Activated CD4-positive, alpha-beta T cell treated with anti-CD3 and anti-CD28 coated beads for 24 hours (primary cell): ENCODE results near the gene MAML2.
"Not testable (repeated sequence)": the region's sequence is repeated elsewhere in the genome, so short reads cannot be mapped to it uniquely, and the experiment has no call there.

Experiments used
- DNase-seq, 2 donors: peaks; one replicate each; pipeline ENCODE4 v3.0.0-alpha.2; 2020; ENCODE audit warnings: low read depth in 2 of 2

Gene MAML2

DNA sequence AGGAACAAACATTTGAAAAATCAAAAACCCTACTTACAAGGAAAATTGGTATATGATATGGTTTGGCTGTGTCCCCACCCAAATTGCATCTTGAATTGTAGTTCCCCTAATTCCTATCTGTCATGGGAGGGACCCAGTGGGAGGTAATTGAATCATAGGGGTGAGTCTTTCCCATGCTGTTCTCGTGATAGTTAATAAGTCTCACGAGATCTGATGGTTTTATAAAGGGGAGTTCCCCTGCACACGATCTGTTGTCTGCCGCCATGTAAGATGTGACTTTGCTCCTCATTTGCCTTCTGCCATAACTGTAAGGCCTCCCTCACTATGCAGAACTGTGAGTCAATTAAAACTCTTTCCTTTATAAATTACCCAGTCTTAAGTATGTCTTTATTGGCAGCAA lies 74.5 kb downstream of the MAML2 start:
- not testable (repeated sequence) for DNase-seq

DNA sequence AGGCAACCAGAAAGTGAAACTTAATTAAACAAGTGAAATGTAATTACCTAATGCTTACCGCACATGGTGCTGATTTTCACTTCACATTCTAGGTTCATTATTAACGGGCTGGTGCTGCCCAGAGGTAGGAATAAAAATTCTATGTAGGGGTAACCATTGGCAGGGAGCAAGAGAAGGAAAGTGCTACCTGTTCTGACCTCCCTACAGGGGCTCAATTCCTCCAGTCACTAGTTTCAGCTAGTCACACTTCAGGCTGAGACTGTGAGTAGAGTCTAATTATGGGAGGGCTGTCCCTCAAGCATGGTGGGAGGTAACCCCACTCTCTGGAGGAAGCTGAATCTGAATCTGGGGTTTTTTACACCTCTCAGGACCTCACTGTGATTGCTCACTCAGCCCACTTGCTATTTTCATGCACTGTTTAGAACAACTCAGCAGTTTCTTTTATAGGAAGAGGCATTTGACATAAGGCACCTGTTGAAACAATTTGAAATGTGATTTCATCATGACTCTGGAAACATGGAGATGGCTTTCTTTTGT lies 75.4 kb downstream of the MAML2 start:
- peak in 1 of 2 donors; percentile 43 for DNase-seq

DNA sequence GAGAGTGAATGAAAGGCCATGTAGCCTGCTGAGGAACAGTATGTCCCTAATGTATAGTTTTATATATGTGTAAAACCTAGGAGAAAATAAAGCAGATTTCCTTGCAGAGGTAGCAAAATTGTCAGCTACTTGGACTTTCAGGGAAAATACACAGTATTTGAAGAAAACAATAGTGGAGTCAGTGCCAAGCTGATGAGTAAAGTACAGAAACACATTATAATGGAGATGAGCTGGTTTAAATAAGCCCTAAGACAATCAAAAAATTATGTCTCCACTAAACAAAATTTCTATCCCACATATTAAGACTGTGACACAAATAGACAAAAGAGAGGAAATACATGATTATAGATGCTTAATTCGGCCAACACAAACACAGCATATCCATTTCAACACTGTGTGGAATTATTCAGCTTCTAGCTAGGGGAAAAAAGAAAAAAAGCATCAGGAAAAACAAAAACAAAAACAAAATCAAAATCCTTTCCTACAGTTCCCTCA lies 75.9 kb downstream of the MAML2 start:
- no peak for DNase-seq

DNA sequence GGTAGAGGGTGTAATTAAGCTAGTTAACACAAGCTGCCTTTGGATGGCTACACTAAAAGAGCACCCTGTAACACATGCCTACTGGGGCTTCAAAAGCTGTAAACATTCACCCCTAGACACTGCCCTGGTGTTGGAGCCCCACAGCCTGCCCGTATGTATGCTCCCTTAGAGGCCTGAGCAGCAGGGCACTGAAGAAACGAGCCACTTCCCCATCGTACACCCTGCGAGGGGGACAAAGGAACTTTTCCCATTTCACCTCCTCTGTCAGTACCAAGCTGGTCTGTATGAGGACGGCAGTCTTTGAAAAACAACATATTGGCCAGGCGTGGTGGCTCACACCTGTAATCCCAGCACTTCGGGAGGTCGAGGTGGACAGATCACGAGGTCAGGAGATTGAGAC lies 77.0 kb downstream of the MAML2 start:
- DNase-seq, result no peak

DNA sequence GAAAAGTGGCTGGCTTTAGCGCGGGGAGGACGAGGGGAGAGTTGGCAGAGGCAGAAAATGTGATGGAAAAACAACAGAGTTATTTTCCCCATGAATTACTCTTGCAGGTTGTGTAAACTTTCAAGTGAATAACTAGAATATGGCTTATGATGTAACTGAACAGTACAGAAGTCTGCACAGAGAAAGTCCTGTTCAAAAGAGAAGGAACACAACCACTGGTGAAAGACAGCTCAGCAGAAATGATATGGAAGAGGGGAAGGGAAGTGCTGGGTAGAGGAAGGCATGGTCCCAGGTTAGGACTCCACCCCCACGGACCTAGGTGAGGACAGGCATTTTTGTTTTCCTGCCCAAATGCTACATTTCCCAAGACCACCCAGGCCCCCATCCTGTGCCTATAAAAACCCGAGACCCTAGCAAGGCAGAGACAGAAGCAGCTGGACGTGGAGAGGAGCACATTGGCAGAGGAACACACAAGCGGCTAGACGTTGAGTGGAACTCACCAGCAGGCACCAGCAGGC lies 77.7 kb downstream of the MAML2 start:
- no peak for DNase-seq

DNA sequence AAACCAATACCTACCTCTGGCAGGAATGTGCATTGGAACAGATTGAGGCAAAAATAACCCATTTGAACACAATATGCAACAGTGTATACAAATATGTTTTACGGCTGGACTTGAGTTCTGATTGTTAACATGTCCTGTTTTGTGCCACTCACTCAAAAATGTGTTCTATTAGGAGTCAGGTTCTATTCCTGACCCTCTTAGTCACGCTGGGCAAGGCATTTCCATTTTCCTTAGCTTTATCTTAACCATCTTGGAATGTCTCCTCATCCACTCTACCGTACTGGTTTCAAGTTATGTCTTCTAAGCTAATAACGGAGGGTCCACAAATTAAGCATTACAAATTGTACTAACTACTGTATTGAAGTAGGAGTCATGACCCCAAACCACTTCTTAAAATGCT lies 78.6 kb downstream of the MAML2 start:
- no peak for DNase-seq

DNA sequence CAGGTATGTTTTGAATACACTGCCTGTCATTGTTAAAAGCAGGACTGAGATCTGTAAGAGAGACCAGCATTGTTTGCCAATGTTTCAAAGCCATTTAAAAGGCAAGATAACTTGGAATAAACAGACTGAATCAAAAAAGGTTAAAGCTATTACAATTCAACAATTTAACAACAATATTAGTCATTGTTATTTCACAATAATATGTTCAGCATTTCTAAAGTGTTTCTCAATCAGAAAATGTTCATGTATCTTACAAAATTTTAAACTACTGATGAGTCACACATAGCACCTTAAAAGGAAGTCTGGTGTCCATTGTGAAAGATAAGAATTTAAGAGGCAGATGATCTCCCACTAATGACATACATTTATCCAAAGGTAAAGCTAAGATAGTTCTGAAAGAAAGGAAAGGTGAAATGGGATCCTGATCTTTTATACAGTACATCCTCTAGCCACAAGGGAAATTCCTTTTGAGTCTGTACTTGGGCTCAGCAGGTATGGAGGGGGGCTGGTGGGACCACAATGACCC lies 79.7 kb downstream of the MAML2 start:
- no peak for DNase-seq

DNA sequence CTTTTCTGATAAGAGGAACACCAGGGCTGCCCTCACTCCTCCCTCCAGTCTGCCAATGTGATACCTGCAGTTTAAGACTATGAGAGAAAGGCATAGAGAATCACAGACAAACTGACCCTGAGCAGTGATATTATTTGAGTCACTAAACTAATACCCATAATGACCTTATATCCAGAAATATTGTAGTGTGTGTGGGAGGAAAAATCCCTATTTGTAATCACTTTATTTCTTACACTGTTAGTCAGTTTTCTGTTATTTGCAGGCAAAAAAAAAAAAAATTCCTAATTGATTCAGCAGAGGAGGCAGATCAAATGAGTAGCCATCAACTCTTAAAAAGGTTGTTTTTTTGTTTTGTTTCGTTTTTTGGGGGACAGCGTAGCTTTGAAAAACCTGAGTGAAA lies 82.5 kb downstream of the MAML2 start:
- DNase-seq, result no peak

DNA sequence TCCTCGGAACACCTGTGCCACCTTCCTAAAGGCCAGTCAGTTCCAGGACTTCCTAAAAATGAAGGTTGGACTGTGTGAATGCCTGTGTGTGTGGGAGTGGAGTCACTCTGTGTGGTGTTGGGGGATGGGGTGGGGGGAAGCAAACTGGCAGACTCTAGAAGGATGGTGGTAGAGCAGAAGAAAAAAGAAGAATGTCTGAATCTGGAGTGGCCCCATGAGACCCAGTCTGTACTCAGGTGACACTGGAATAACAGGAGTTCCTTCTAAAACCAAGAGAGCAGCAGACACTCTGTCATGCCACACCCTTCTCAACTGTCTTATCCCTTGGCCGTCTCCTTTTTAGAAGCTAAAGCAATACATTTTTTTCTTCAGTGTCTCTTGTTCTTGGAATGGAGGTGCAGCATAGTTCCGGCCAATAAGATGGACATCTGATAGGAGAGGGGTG lies 82.9 kb downstream of the MAML2 start:
- DNase-seq, result no peak

DNA sequence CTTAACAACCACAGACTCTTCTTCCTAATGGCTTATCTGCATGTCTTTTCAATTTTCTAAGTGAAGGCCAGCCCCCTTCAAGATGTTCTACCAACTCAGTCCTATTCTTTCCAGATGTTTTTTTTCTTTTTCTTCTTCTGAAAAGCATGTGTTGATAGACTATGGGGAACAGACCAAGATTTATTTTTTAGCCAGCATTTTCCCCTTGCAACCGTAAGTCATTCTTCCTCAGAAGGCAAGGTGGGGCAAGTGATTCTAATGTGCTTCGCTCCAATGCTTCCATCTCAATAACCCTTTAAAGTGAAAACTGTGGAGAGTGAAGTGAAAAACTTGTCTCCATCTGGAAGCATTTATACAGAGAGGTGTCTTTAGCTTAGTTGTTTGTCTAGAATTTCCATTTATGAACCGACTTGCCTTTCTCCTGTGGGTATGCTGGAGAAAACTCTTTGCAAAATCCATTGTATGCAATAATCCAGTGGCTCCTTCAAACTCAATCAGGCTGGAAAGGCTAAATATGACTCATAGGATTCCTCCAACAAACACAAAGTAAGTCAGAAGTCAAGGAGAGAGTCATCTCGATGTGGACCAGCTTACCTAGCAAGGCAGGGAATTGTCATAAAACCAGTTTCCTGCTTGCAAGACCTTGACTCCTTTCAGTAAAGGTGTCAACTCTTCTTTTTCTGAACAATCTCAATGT lies 83.7 kb downstream of the MAML2 start:
- no peak for DNase-seq

DNA sequence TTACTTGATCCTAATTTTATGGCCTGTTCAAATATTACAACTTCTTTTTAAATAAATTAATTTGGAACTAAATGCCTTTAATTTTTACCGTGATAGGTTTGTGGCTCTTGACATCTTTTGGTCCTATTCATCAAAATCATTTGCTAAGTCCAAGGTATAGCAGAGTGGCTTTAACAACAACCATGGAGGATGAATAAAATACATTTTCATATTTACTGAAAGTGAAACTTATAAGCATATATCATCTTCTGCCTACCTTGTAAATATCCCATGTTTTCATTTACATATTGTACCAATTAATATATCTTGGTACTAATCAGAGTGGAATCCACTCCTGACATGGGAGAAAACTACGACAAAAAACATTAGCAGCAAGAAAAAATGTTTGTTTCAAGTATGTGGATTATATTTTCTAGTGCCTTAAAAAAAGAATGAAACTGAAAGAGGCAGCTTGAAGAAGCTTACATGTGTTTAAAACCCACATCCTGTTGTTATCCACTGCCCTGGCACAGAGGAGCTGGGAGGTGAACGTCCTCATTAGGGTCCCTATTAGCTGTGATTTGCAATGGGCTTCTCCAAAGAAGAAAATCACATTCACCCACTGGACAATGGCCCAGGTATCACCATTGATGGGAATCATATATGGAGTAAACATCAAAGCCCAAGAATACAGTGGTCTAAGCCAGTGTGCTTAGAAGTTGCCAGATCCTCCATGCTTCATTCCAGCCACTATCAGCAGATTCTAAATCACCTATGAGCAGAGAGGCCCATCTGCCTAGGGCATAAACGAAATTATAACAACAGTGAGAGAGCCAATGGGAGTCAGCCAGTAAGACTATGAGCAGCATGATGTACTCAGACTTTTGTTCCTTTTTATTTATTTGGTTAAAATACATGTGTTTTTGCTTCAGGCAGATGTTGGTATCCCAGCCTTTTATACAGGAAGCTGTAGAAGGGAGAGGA lies 84.7 kb downstream of the MAML2 start:
- DNase-seq, result no peak

DNA sequence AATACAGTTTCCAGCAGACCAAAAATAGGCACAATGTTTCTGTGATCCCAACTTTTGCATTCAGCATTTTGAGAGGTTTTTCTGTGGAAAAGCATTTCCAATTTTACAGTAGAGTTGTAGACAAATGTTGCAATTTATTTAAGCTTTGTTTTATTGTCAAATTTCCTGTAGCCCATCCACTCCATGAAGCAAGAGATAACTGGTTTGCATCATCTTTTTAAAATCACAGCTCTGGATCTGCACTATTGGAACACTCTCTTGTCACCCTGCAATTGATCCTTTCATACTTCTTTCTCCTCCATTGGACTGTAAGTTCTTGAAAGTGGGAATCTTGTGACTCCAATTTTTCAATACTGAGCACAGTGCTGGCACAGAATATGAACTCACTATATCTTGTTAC lies 86.0 kb downstream of the MAML2 start:
- no peak for DNase-seq

DNA sequence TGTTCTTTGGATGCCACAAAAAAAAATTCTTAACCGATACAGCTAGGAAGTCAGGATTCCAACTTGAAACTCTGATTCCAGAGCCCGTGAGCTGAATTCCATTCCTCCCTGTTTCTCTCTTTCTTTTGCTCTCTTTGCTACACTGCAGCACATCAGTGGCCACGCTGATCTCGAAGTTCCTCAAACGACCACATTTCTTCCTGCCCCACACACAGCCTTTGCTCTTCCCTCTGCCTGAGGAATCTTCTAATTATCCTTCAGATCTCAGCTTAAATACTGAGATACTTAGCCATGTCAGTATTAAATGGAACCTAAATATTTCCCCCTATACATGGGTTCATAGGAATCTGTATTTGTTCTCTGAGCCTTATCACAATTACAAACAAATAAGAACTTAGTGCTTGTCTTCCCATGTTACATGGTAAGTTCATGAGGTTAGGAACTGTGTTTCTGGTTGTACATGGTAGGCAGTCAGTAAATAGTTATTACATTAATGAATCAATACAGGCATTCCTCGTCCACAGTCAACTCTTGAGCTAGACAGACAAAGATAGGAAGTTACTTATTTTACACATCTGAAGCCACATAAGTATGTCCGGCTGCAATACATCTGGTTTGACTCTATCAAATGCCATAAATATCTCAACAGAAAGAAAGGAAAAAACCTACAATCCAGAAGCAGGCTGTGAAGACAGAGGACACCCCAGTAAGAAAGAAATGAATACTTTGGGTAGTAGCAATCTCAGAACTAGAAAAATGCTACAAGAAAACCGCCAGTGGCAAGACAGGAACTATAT lies 86.6 kb downstream of the MAML2 start:
- DNase-seq, result no peak

DNA sequence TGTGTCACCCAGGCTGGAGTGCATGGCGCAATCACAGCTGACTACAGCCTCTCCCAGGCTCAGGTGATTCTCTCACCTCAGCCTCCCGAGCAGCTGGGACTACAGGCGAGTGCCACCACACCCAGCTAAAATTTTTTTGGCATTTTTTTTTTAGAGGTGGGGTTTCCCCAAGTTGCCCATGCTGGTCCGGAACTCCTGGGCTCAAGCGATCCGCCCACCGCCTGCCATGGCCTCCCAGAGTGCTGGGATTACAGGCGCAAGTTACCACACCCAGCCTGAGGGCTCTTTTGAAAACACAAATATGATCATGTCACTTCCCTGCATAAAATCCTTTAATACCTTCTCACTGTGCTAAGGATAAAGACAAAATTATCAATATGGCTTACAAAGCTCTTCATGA lies 88.1 kb downstream of the MAML2 start:
- DNase-seq, result no peak

DNA sequence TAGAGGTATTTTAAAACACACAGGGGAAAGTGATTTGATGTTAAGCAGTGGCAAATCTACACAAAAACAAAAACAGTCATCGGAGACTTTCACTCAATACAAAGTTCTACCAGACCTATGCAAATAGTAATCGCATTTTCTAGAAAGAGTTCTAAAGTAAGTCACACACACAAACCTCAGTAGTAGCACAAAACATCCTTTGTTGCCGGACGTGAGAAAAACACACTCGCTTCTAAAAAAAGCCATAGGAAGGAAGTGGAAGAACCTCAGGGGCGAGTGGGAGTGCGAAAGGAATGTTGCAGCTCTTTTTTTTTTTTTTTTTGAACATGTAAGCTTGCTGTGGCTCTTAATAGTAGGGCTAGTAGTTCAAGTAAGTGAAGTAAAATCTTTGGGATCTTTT lies 88.9 kb downstream of the MAML2 start:
- DNase-seq, result no peak

DNA sequence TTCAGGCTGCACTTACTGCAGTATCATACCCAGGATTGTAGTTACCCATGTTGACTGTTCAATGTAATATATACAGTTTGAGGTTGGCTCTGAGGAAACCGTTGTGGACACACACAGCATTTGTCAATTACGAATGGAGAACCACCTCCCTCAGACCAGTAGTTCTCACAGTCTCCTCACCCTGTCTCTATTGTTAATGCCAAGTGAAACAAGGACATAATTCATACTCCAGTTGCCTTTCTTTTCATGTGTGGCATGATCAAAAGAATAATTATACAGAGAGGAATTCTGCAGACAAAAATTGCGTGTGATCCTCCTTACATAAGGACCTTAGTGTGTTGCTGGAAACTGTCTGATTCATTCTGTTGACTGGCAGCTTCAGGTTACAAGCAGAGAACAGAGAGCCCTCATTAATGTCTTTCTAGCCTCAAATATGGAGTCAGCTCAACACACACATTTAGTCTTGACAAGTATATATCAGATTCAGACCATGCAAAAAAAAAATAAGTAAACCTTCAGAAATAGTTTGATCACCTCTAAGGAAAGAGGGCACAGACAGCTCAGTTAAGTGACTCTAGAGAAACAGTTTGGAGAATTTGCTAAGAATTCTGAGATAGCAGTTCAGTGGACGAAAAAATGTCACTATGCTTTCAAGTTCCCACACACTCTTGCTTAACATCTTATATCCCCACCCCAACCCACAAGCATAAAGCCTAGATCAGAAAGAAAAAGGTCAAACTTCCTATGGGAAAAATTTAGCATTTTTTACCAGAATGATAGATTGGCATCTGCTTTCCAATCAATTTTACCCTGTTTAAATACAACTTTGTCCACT lies 96.1 kb downstream of the MAML2 start:
- no peak for DNase-seq

DNA sequence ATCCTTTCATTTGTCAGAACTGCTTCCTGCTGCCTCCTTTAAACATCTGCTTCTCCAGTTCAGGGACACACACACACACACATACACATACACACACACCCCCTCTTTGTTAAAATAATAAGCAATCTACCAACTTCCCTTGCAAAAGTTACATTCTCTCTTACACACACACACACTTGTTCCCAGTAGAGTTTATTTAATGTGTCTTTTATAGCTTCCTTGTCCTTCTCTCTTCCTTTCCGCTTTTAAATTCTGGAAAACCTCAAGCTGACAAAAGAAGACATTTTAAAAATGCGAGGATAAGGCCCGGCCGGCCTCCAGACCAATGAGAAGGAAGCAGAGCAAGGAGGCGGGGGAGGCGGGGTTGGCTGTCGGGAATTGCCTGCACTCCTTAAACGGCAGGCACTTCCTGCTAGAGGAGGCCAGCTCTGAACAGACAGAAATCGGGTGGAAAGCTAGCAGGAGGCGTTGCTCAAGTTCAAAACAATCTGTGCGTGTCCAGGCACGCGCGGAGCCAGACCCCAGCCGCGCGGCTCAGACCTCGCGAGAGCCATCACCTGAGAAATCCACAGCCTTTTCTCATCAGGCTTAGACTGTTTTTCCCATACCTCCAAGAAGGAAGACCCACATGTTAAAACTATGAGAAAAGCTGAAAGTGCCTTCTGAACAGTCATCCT lies 99.9 kb downstream of the MAML2 start:
- DNase-seq, result peak; percentile 54 to 75

DNA sequence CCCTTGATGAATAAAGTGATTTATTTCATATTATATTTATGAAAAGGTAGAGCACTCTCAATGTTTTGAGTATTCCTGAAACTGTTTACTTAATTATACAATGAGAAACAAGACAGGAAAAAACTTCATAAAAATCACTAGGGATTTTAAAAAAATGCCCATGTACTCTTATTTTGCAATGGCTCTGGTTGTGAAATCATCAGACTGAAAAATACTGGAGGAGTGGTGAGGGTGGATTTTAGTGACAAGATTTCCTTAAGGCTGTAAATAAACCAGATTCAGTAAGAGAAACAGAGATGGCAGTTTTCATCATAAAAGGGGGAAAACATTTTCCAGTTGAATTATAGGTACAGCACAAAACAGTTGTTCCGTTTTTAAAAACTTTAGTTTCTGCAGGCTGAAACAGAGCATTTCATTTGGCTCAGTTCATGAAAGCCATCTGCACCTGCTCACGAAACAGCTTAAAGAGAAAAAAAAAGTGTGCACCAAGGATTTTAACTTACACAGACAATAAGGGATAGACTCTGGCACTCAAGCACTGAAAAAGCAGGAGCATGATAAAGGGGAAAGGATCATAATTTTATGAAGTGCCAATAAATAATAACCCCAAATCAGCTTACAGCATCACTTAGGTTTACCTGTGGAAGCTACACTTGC lies 100.7 kb downstream of the MAML2 start:
- no peak for DNase-seq

DNA sequence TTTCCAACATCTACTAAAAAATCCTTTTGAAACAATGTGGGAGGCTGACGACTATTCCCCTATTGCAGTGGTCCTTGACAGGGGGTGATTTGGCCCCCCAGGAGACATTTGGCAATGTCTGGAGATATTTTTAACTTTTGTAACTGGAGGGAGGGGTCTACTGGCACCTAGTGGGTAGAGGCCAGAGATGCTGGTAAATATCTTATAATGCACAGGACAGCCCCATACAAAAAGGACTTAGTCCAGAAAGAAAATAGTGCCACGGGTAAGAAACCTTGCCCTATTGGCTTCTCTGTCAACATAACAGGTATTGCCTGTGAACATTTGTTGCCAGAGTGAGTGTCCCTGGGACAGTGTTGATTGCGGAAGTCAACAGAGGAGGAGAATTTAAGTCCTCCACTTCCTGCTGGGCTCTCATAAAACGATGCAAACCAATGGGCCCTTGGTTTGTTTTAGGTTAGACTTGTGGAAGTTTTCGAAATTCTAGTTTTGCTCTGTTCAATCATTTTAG lies 101.6 kb downstream of the MAML2 start:
- no peak for DNase-seq
